Type B pancreatic cell (in vitro differentiated cells): ENCODE results near the gene HSCB. TPM values are rescaled to one million over a fixed set of nuclear protein-coding genes. Genes with fewer than 3 reads are reported as not detected.
A peak's percentile ranks its signal among the peaks of the same experiment; 100 is the strongest.
"Not testable (repeated sequence)": the region's sequence is repeated elsewhere in the genome, so short reads cannot be mapped to it uniquely, and the experiment has no call there.

ENCODE experiments used
- DNase-seq: peaks from one replicate; pipeline ENCODE4 v3.0.0; 2021; ENCODE audit warnings: mixed read lengths; ENCODE audit not compliant: unreplicated experiment; ENCODE audit errors: extremely low spot score
- H3K27ac Mint-ChIP-seq: 2 replicates; pipeline ENCODE4 v1.8.0; 2021; ENCODE audit warnings: mild to moderate bottlenecking, mixed read lengths
- H3K27me3 Mint-ChIP-seq: 2 replicates; pipeline ENCODE4 v1.8.0; 2021; ENCODE audit warnings: mixed read lengths
- H3K36me3 Mint-ChIP-seq: 2 replicates; pipeline ENCODE4 v1.8.0; 2021; ENCODE audit warnings: mixed read lengths
- H3K4me1 Mint-ChIP-seq: one replicate; pipeline ENCODE4 v1.8.0; 2021; ENCODE audit warnings: mixed read lengths; ENCODE audit not compliant: unreplicated experiment
- H3K4me3 Mint-ChIP-seq: 2 replicates; pipeline ENCODE4 v1.8.0; 2021; ENCODE audit warnings: mild to moderate bottlenecking, mixed read lengths
- H3K9me3 Mint-ChIP-seq: 2 replicates; pipeline ENCODE4 v1.8.0; 2021; ENCODE audit warnings: mixed read lengths
- total RNA-seq: library from RNA; stranded (reverse); gene quantifications from 2 replicates; pipeline ENCODE4 v1.2.1, GENCODE V29; 2021; ENCODE audit warnings: low replicate concordance
- TF ChIP-seq, protein P1 (sequence below): fragments of 200-600 bp; sonication (generic); conservative IDR thresholded peaks from 2 replicates; pipeline ENCODE4 v1.5.0; 2021; ENCODE audit warnings: antibody characterized with exemption, mild to moderate bottlenecking

HSCB gene
- total RNA-seq, 1 donor from 2014 or later = 13.5 TPM

DNA sequence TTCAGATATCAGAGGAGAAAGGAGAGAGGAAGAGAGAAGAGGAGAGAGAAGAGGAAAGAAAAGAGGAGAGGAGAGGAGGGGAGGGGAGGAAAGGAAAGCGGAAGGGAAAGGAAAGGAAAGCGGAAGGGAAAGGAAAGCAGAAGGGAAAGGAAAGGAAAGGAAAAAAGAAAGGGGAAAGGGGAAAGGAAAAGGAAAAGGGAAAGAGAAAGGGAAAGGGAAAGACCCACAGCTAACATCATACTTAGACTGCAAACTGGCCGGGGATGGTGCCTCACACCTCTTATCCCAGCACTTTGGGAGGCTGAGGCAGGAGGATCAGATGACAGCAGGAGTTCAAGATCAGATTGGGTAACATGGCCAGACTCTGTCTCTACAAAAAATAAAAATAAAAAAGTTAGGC is 11.7 kb upstream of the HSCB start:
- no peaks in the 10 kb centered on the region for H3K9me3 Mint-ChIP-seq
- DNase-seq = no peak
- TF ChIP-seq, protein P1, sequence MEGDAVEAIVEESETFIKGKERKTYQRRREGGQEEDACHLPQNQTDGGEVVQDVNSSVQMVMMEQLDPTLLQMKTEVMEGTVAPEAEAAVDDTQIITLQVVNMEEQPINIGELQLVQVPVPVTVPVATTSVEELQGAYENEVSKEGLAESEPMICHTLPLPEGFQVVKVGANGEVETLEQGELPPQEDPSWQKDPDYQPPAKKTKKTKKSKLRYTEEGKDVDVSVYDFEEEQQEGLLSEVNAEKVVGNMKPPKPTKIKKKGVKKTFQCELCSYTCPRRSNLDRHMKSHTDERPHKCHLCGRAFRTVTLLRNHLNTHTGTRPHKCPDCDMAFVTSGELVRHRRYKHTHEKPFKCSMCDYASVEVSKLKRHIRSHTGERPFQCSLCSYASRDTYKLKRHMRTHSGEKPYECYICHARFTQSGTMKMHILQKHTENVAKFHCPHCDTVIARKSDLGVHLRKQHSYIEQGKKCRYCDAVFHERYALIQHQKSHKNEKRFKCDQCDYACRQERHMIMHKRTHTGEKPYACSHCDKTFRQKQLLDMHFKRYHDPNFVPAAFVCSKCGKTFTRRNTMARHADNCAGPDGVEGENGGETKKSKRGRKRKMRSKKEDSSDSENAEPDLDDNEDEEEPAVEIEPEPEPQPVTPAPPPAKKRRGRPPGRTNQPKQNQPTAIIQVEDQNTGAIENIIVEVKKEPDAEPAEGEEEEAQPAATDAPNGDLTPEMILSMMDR = no peak
- H3K36me3 Mint-ChIP-seq = peaks cover 19% of the 10 kb centered on the region
- peak overlapping the region; percentile 74 for H3K27ac Mint-ChIP-seq
- H3K27me3 Mint-ChIP-seq = no peaks in the 10 kb centered on the region
- H3K4me3 Mint-ChIP-seq = no peak overlapping the region
- no peaks in the 10 kb centered on the region for H3K4me1 Mint-ChIP-seq

DNA sequence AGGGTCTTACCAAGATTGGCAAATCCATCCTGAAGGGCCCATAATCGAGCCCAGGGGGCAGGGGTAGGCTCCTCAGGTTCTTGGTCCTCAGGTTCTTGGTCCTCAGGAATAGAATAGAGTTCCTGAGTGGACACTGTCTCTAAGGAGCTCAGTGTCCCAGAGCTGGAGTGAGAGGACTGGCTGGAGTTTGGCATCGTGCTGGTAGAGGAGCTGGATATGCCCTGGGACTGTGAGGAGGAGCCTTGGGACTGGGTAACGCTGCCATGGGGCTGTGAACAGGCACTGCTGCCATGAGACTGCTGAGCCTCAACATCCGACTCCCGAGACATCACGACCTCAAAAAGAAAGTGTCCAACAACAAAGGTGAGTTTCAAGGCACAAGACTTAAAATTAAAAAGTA is 7.4 kb upstream of the HSCB start:
- Mint-ChIP-seq H3K4me1 (no peaks in the 10 kb centered on the region), H3K4me3 (no peak overlapping the region), H3K36me3 (peaks cover 9% of the 10 kb centered on the region), H3K9me3 (no peaks in the 10 kb centered on the region), H3K27me3 (no peaks in the 10 kb centered on the region), H3K27ac (no peak overlapping the region)
- no peak for DNase-seq
- TF ChIP-seq, protein P1 = no peak

DNA sequence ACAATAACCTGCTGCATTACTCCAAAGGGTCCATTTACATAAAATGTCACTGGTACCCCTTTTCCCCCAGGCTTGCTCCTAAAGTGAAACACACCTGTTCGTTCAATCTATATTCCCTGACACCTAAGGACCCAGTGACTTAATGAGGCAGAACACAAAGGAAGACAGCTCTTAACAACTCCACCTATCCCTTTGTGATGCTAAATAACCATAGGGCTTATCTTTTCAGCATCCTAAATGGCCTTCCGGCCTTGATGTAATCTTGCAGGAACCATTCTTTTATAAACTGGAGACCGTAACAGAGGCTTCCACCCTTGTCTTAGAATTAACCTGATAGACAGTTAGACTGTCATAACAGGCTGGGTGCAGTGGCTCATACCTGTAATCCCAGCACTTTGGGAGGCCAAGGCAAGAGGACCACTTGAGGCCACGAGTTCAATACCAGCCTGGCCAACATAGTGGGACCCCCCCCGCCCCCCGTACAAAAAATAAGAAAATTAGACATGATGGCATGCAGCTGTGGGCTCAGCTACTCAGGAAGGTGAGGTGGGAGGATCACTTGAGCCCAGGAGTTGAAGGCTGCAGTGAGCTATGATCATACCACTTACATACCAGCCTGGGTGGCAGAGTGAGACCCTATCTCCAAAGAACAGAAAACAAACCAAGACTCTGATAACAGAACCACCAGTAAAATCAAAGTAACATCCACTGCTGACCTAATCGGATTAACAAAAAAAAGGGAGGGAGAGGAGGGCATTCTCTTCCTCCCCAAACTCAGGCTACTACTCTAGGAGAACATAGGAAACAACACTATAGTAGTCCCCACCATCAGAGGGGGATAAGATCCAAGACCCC is 5.3 kb upstream of the HSCB start:
- Mint-ChIP-seq H3K27ac (no peak overlapping the region), H3K9me3 (no peaks in the 10 kb centered on the region), H3K4me3 (no peak overlapping the region), H3K36me3 (peaks cover 9% of the 10 kb centered on the region), H3K4me1 (peaks cover 4% of the 10 kb centered on the region), H3K27me3 (no peaks in the 10 kb centered on the region)
- TF ChIP-seq, protein P1 = no peak
- no peak for DNase-seq

DNA sequence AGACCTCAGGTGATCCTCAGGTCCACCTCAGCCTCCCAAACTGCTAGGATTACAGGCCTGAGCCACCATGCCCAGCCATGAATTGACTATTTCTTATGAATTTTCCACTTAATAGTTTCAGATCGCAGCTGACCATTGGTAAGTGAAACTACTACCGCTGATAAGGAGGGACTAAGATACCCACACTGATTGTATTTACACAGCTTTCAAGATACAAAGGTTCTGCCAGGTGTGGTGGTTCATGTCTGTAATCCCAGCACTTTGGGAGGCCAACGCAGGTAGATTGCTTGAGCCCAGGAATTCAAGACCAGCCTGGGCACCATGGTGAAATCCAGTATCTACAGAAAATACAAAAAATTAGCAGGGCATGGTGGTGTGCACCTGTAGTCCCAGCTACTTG is 4.1 kb upstream of the HSCB start:
- Mint-ChIP-seq H3K36me3 (peaks cover 9% of the 10 kb centered on the region), H3K4me3 (peak overlapping the region; percentile 22), H3K27ac (no peak overlapping the region), H3K4me1 (peaks cover 8% of the 10 kb centered on the region), H3K9me3 (no peaks in the 10 kb centered on the region), H3K27me3 (no peaks in the 10 kb centered on the region)
- TF ChIP-seq, protein P1 = no peak
- no peak for DNase-seq

DNA sequence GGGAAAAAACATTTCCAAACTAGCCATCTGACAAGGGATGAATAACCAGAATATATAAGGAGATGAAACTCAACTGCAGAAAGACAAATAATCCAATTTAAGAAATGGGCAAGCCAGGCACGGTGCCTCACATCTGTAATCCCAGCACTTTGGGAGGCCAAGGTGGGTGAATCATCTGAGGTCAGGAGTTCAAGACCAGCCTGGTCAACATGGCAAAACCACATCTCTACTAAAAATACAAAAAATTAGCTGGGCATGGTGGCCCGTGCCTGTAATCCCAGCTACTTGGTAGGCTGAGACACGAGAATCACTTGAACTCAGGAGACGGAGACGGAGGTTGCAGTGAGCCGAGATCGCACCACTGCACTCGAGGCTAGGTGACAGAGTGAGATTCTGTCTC is 3.0 kb upstream of the HSCB start:
- H3K4me1 Mint-ChIP-seq = peaks cover 17% of the 10 kb centered on the region

DNA sequence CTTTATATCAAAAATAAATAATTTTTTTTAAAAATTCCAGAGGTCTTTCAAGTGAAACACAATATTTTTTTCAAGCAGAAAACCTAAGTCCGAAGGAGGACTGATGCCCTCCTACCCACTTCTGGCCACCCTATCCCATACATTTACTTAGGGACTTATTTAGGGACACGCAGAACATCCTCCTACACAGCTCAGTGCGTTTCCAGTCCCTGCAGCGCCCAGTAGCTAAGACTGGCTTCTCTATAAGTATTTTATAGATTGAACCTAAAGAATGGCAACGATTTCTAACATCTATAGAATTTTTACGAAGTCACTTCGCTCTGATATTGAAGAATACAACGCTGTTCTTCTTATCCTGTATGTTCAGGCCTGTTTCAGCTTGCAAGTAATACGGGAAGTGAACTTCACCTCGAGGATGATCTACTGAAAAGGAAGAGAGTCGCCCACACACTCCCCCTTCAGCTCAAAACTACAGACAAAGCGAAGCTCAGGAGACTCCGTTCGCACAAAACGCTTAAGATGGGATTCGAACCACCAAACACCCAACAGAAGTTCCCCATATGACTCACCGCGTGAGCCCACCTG is 547 bp upstream of the HSCB start:
- peak overlapping the region; percentile 87 for H3K27ac Mint-ChIP-seq
- H3K36me3 Mint-ChIP-seq = peaks cover 7% of the 10 kb centered on the region
- H3K4me3 Mint-ChIP-seq = peak overlapping the region; percentile 91
- H3K27me3 Mint-ChIP-seq = no peaks in the 10 kb centered on the region
- H3K4me1 Mint-ChIP-seq = peaks cover 17% of the 10 kb centered on the region
- H3K9me3 Mint-ChIP-seq = no peaks in the 10 kb centered on the region
- TF ChIP-seq, protein P1 = no peak
- no peak for DNase-seq

More for the DNA sequence above, 3.0 kb upstream of the HSCB start:
- DNase-seq, H3K9me3 Mint-ChIP-seq, H3K27me3 Mint-ChIP-seq, H3K36me3 Mint-ChIP-seq, H3K4me3 Mint-ChIP-seq: not testable (repeated sequence)
- peak overlapping the region; percentile 2 for H3K27ac Mint-ChIP-seq
